IPS DF 6.9 (cell line): Measurements from ENCODE around the gene ZBTB7A.

Experiments
- DNase-seq: peaks from one replicate; pipeline ENCODE4 v3.0.0-alpha.2; 2013; ENCODE audit warnings: low read depth, low spot score
- H3K27ac ChIP-seq: one replicate; pipeline ENCODE4 v1.5.1; 2013; ENCODE audit warnings: low read length, control low read depth
- H3K27me3 ChIP-seq: 2 replicates; pipeline ENCODE4 v1.6.1; 2013; ENCODE audit warnings: mild to moderate bottlenecking, low read length; ENCODE audit not compliant: control insufficient read depth, insufficient read depth
- H3K36me3 ChIP-seq: 2 replicates; pipeline ENCODE4 v1.6.1; 2013; ENCODE audit warnings: low read length; ENCODE audit not compliant: control insufficient read depth, insufficient read depth
- H3K4me1 ChIP-seq: 2 replicates; pipeline ENCODE4 v1.6.1; 2013; ENCODE audit warnings: low read length; ENCODE audit not compliant: control insufficient read depth, insufficient read depth
- H3K4me3 ChIP-seq: 2 replicates; pipeline ENCODE4 v1.5.1; 2013; ENCODE audit warnings: mild to moderate bottlenecking, low read length
- H3K9me3 ChIP-seq: 2 replicates; pipeline ENCODE4 v1.6.1; 2013; ENCODE audit warnings: low read length, inconsistent platforms; ENCODE audit not compliant: control insufficient read depth, insufficient read depth
- WGBS: extraction: QIAGEN DNeasy Blood & Tissue Kit; methylation state at CpG from one replicate; pipeline ENCODE4 v1.1.7; 2013; ENCODE audit warnings: mixed read lengths, missing lambda C conversion rate; ENCODE audit not compliant: insufficient read length, insufficient coverage; 5-methylcytosine and 5-hydroxymethylcytosine counted together

ZBTB7A gene

GRCh38 chr19:4035018-4035566, 31.6 kb downstream of the ZBTB7A start:
- H3K9me3 ChIP-seq = no peaks in the 10 kb centered on the region

DNA sequence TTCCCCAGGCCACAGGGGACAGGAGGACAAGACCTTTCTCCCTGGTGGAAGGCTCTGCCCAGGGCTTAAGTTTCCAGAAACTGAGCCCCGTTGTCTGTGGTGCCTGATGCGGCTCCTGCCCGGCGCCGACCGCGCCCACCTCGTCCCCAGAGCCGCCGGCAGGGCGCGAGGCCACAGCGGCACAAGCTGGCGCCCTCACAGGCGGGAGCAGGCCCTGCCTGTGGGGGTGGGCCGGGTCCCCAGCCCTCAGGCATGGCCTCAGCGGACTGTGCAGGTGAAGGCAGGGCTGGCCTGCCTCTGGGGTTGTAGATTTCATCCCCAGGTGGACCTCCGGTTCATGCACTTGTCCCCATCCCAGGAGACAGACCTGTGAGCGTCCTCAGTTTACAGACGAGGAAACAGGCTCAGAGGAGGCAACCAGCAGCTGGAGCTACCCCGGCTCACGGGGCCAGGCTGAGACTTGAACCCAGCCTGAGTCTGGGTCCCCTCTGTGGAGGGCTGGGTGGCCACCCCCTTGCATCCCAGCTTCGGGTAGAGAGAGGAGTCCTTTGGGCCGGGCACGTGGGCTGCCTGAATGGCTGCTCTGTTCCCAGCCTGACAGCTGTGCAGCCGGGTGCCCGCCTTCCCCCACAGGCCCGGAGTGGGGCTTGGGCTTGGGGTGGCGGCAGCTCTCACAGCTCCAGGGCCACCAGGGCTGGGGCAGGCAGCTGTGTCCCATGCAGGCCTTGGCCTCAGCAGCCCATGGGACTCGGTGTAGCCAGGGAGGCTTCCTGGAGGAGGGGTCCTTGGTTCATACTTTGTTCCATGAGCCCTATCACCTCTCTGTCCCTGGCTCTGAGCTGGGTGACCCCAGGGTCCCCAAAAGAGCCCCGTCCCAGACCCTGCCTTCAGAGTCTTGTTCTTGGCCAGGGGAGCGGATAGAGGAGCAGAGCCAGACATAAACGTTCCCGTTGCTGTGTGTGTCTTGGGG, 32.4 kb downstream of the ZBTB7A start:
- DNase-seq = no peak
- no CpG with 5 or more reads among the region's 34 CpGs for WGBS
- Histone ChIP-seq H3K27ac (no peak overlapping the region), H3K4me1 (no peaks in the 10 kb centered on the region), H3K27me3 (no peaks in the 10 kb centered on the region), H3K4me3 (no peak overlapping the region), H3K36me3 (peaks cover 41% of the 10 kb centered on the region), H3K9me3 (no peaks in the 10 kb centered on the region)

More at GRCh38 chr19:4035018-4035566, 31.6 kb downstream of the ZBTB7A start:
- no CpG with 5 or more reads among the region's 19 CpGs for WGBS
- Histone ChIP-seq H3K27me3 (no peaks in the 10 kb centered on the region), H3K4me3 (no peak overlapping the region), H3K36me3 (peaks cover 41% of the 10 kb centered on the region), H3K27ac (no peak overlapping the region), H3K4me1 (no peaks in the 10 kb centered on the region)
- DNase-seq = no peak

GRCh38 chr19:4033028-4033956, 33.4 kb downstream of the ZBTB7A start:
- Histone ChIP-seq H3K4me1 (no peaks in the 10 kb centered on the region), H3K9me3 (no peaks in the 10 kb centered on the region), H3K27me3 (no peaks in the 10 kb centered on the region), H3K36me3 (peaks cover 45% of the 10 kb centered on the region), H3K4me3 (no peak overlapping the region), H3K27ac (no peak overlapping the region)
- DNase-seq = no peak
- no CpG with 5 or more reads among the region's 63 CpGs for WGBS

GRCh38 chr19:4032436-4032835, 34.3 kb downstream of the ZBTB7A start:
- no peaks in the 10 kb centered on the region for H3K9me3 ChIP-seq
- WGBS = no CpG with 5 or more reads among the region's 16 CpGs

DNA sequence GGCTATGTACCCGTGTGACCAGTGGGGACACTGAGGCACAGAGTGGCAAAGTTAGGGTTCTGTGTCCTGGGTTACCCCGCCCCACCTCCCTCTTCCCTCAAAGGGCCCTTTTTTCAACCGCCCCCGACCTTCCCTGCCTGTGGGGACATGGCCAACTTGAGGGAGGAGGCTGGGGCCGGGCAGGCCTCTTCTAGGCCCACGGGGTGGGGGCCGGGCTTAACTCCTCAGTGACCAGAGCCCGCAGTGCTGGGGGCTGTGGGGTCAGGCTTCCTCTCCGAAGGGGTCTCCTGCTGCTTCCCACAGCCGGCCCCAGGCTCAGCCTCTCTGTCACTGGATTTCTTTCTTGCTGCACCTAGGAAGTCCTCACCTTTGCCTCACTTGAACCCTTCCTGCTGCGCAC, 35.3 kb downstream of the ZBTB7A start:
- peaks cover 37% of the 10 kb centered on the region for H3K36me3 ChIP-seq
- H3K27ac ChIP-seq = no peak overlapping the region
- no peaks in the 10 kb centered on the region for H3K4me1 ChIP-seq
- H3K27me3 ChIP-seq = no peaks in the 10 kb centered on the region
- no peak for DNase-seq
- H3K9me3 ChIP-seq = no peaks in the 10 kb centered on the region
- WGBS = no CpG with 5 or more reads among the region's 11 CpGs
- H3K4me3 ChIP-seq = no peak overlapping the region

More at GRCh38 chr19:4032436-4032835, 34.3 kb downstream of the ZBTB7A start:
- Histone ChIP-seq H3K36me3 (peaks cover 44% of the 10 kb centered on the region), H3K27ac (no peak overlapping the region), H3K4me3 (no peak overlapping the region), H3K4me1 (no peaks in the 10 kb centered on the region), H3K27me3 (no peaks in the 10 kb centered on the region)
- no peak for DNase-seq

DNA sequence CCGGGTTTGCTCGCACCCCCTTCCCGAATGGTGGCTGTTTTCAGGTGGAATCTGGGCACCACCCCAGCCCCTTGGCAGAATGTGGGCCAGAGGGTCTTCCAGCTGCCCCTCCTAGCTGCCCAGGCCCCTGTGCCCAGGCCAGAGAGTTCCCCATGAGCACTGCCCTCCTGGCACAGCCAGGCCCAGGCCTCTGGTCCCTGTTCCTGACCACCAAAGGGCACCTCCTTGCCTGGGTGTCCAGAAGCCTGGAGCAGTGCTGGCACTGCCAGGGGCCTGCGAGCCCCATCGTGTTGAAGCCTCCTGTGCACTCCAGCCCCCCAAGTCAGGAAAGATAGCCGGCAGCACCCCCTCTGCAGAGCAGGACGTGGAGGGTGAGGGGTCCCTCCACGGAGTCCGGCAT, 35.7 kb downstream of the ZBTB7A start:
- no CpG with 5 or more reads among the region's 9 CpGs for WGBS
- Histone ChIP-seq H3K4me1 (no peaks in the 10 kb centered on the region), H3K27ac (no peak overlapping the region), H3K4me3 (no peak overlapping the region), H3K9me3 (no peaks in the 10 kb centered on the region), H3K36me3 (peaks cover 33% of the 10 kb centered on the region), H3K27me3 (no peaks in the 10 kb centered on the region)
- DNase-seq = no peak

- no CpG with 5 or more reads among the region's 6 CpGs for WGBS
- no peak overlapping the region for H3K27ac ChIP-seq
- no peaks in the 10 kb centered on the region for H3K4me1 ChIP-seq
- no peak for DNase-seq
- H3K27me3 ChIP-seq = no peaks in the 10 kb centered on the region
- no peaks in the 10 kb centered on the region for H3K9me3 ChIP-seq
- peaks cover 32% of the 10 kb centered on the region for H3K36me3 ChIP-seq
- H3K4me3 ChIP-seq = no peak overlapping the region
Measured at GRCh38 chr19:4030552-4030951, 36.1 kb downstream of the ZBTB7A start.

GRCh38 chr19:4029247-4029614, 37.5 kb downstream of the ZBTB7A start:
- Histone ChIP-seq H3K9me3 (no peaks in the 10 kb centered on the region), H3K4me3 (no peak overlapping the region), H3K36me3 (peaks cover 29% of the 10 kb centered on the region), H3K4me1 (no peaks in the 10 kb centered on the region), H3K27me3 (no peaks in the 10 kb centered on the region), H3K27ac (no peak overlapping the region)
- DNase-seq = no peak
- no CpG with 5 or more reads among the region's 18 CpGs for WGBS

- no peak for DNase-seq
- Histone ChIP-seq H3K4me3 (no peak overlapping the region), H3K27me3 (no peaks in the 10 kb centered on the region), H3K27ac (no peak overlapping the region), H3K9me3 (no peaks in the 10 kb centered on the region), H3K4me1 (no peaks in the 10 kb centered on the region), H3K36me3 (peaks cover 24% of the 10 kb centered on the region; the same call in 1 of the 2 replicates)
- WGBS = no CpG with 5 or more reads among the region's 48 CpGs
Measured at GRCh38 chr19:4028334-4029246, 38.1 kb downstream of the ZBTB7A start.
